H1 (cell line): Measurements from ENCODE around the gene RNU6-8. TPM values are rescaled to one million over a fixed set of nuclear protein-coding genes. Genes with fewer than 3 reads are reported as not detected.

Experiments
- CTCF ChIA-PET: fragments of 300-600 bp; sonication (Branson Sonifier 250); formaldehyde crosslinking; loops from one replicate; lab custom pipeline; 2021; ENCODE audit not compliant: partially characterized antibody; lab: Charles Lee
- POLR2A ChIA-PET: fragments of 300-600 bp; sonication (Branson Sonifier 250); formaldehyde crosslinking; loops from one replicate; lab custom pipeline; 2021; ENCODE audit warnings: inconsistent platforms; ENCODE audit not compliant: partially characterized antibody; lab: Charles Lee
- DNase-seq, 2 experiments: peaks; one replicate each; pipeline versions ENCODE4 v3.0.0 to v3.0.0-alpha.2; 2010 to 2022; ENCODE audit warnings: low spot score in 2 of 2, low read depth in 1 of 2, mixed read lengths in 1 of 2
- FAIRE-seq: peaks from 2 replicates; lab custom pipeline; 2011; peaks lifted over from hg19 to GRCh38; lab: Jason Lieb, UNC
- H2AFZ ChIP-seq: 2 replicates; pipeline ENCODE4 v1.8.1; 2012; ENCODE audit warnings: low read length, inconsistent platforms
- H2AK5ac ChIP-seq: 2 replicates; pipeline ENCODE4 v1.6.1; 2013; ENCODE audit warnings: low read depth, low read length
- H2BK120ac ChIP-seq: replicated peaks from 2 replicates; pipeline ENCODE3; 2013; ENCODE audit warnings: low read depth, low read length, inconsistent platforms
- H2BK12ac ChIP-seq: 2 replicates; pipeline ENCODE4 v1.6.1; 2013; ENCODE audit warnings: low read depth, low read length
- H2BK15ac ChIP-seq: 2 replicates; pipeline ENCODE4 v1.6.1; 2013; ENCODE audit warnings: low read length
- H2BK20ac ChIP-seq: 2 replicates; pipeline ENCODE4 v1.6.1; 2013; ENCODE audit warnings: low read length
- H2BK5ac ChIP-seq: 2 replicates; pipeline ENCODE4 v1.6.1; 2013; ENCODE audit warnings: low read depth, low read length
- H3K14ac ChIP-seq: 2 replicates; pipeline ENCODE4 v1.6.1; 2013; ENCODE audit warnings: inconsistent platforms; ENCODE audit not compliant: insufficient read length
- H3K18ac ChIP-seq: 2 replicates; pipeline ENCODE4 v1.6.1; 2013; ENCODE audit warnings: low read length; ENCODE audit errors: extremely low read depth
- H3K23ac ChIP-seq: 2 replicates; pipeline ENCODE4 v1.6.1; 2013; ENCODE audit warnings: inconsistent platforms; ENCODE audit not compliant: insufficient read length
- H3K23me2 ChIP-seq: 2 replicates; pipeline ENCODE4 v1.6.1; 2013; ENCODE audit warnings: low read depth, low read length
- H3K27ac ChIP-seq: 2 replicates; pipeline ENCODE4 v1.6.1; 2011; ENCODE audit warnings: low read depth, low read length, inconsistent platforms
- H3K27me3 ChIP-seq, 4 experiments: replicated peaks in 1 of 4; 1 replicate in 1 of 4; 2 replicates in 3 of 4; pipeline versions ENCODE4 v1.6.1 to v1.8.1; 2011 to 2013; ENCODE audit warnings: low read length in 3 of 4, mild to moderate bottlenecking in 3 of 4, inconsistent platforms in 2 of 4, mixed read lengths in 2 of 4, moderate library complexity in 1 of 4; ENCODE audit not compliant: control insufficient read depth in 3 of 4, insufficient read depth in 3 of 4; ENCODE audit errors: extremely low read depth in 1 of 4
- H3K36me3 ChIP-seq, 4 experiments: 2 replicates each; pipeline versions ENCODE4 v1.6.1 to v1.8.1; 2011 to 2013; ENCODE audit warnings: mild to moderate bottlenecking in 4 of 4, low read length in 3 of 4, moderate library complexity in 2 of 4, control low read depth in 1 of 4, inconsistent platforms in 1 of 4; ENCODE audit not compliant: insufficient read depth in 4 of 4, control insufficient read depth in 2 of 4
- H3K4ac ChIP-seq: replicated peaks from 2 replicates; pipeline ENCODE3; 2013; ENCODE audit warnings: low read length, low read depth, mixed read lengths, inconsistent platforms; ENCODE audit not compliant: insufficient read length
- H3K4me1 ChIP-seq, 4 experiments: replicated peaks in 1 of 4; 1 replicate in 1 of 4; 2 replicates in 3 of 4; pipeline versions ENCODE4 v1.6.1 to v1.8.1; 2011 to 2013; ENCODE audit warnings: low read length in 3 of 4, inconsistent platforms in 2 of 4, mixed read lengths in 1 of 4; ENCODE audit not compliant: insufficient read depth in 4 of 4, control insufficient read depth in 3 of 4
- H3K4me2 ChIP-seq, 2 experiments: 2 replicates each; pipeline versions ENCODE4 v1.6.1 to v1.8.1; 2011 to 2013; ENCODE audit warnings: low read depth in 2 of 2, low read length in 2 of 2, control low read depth in 1 of 2, inconsistent platforms in 1 of 2, mild to moderate bottlenecking in 1 of 2; ENCODE audit not compliant: insufficient read depth in 1 of 2
- H3K4me3 ChIP-seq, 4 experiments: fragments of 200-600, 300-600 bp in 1 of 4; sonication (generic), shearing (Covaris generic), sonication (Bioruptor Twin) in 1 of 4; 2 replicates each; pipeline versions ENCODE4 v1.5.1 to v1.8.1; 2011 to 2016; ENCODE audit warnings: low read length in 4 of 4, low read depth in 3 of 4, control low read depth in 2 of 4, inconsistent platforms in 2 of 4, mild to moderate bottlenecking in 2 of 4, mixed read lengths in 1 of 4, moderate library complexity in 1 of 4; ENCODE audit not compliant: insufficient read depth in 2 of 4; ENCODE audit errors: extremely low read depth in 1 of 4
- H3K56ac ChIP-seq: replicated peaks from 2 replicates; pipeline ENCODE3; 2013; ENCODE audit warnings: low read depth, mild to moderate bottlenecking, mixed read lengths, low read length, inconsistent platforms; ENCODE audit not compliant: insufficient read length
- H3K79me1 ChIP-seq: 2 replicates; pipeline ENCODE4 v1.6.1; 2013; ENCODE audit warnings: low read depth, low read length, control low read depth
- H3K79me2 ChIP-seq, 2 experiments: 2 replicates each; pipeline versions ENCODE4 v1.6.1 to v1.8.1; 2012 to 2013; ENCODE audit warnings: low read length in 2 of 2, mild to moderate bottlenecking in 2 of 2, inconsistent platforms in 1 of 2; ENCODE audit not compliant: insufficient read depth in 2 of 2, control insufficient read depth in 1 of 2
- H3K9ac ChIP-seq, 4 experiments: replicated peaks in 1 of 4; 1 replicate in 1 of 4; 2 replicates in 3 of 4; pipeline versions ENCODE4 v1.6.1 to v1.8.1; 2011 to 2013; ENCODE audit warnings: low read depth in 3 of 4, low read length in 3 of 4, control low read depth in 2 of 4, mild to moderate bottlenecking in 2 of 4, moderate library complexity in 2 of 4, inconsistent platforms in 1 of 4; ENCODE audit errors: extremely low read depth in 1 of 4
- H3K9me3 ChIP-seq, 2 experiments: 2 replicates each; pipeline versions ENCODE4 v1.6.1 to v1.8.1; 2012 to 2013; ENCODE audit warnings: mild to moderate bottlenecking in 2 of 2, moderate library complexity in 2 of 2, control low read depth in 1 of 2, inconsistent platforms in 1 of 2, low read depth in 1 of 2, low read length in 1 of 2, mixed read lengths in 1 of 2; ENCODE audit not compliant: insufficient read depth in 2 of 2
- H4K20me1 ChIP-seq, 2 experiments: replicated peaks in 1 of 2; 2 replicates each; pipeline versions ENCODE3 to v1.8.1; 2011 to 2013; ENCODE audit warnings: inconsistent platforms in 2 of 2, low read length in 2 of 2, mild to moderate bottlenecking in 1 of 2; ENCODE audit not compliant: insufficient read depth in 2 of 2, control insufficient read depth in 1 of 2
- H4K5ac ChIP-seq: 2 replicates; pipeline ENCODE4 v1.6.1; 2013; ENCODE audit warnings: low read length, low read depth, mixed read lengths, inconsistent platforms; ENCODE audit not compliant: insufficient read length
- H4K8ac ChIP-seq: 2 replicates; pipeline ENCODE4 v1.8.0; 2013; ENCODE audit warnings: mild to moderate bottlenecking, moderate library complexity, low read length, inconsistent platforms; ENCODE audit not compliant: insufficient read depth; ENCODE audit errors: extremely low read depth
- H4K91ac ChIP-seq: replicated peaks from 2 replicates; pipeline ENCODE3; 2013; ENCODE audit warnings: low read length, mixed read lengths, inconsistent platforms; ENCODE audit not compliant: insufficient read length
- CTBP2 ChIP-seq: IDR thresholded peaks from 2 replicates; pipeline ENCODE4 v1.7.0; 2011; ENCODE audit warnings: borderline replicate concordance, mild to moderate bottlenecking, moderate library complexity, mixed read lengths, low read length; ENCODE audit not compliant: insufficient read depth, insufficient read length
- EGR1 ChIP-seq: IDR thresholded peaks from 2 replicates; pipeline ENCODE4 v1.6.1; 2011; ENCODE audit warnings: low read depth, low read length, borderline replicate concordance
- GTF2F1 ChIP-seq: IDR thresholded peaks from 2 replicates; pipeline ENCODE4 v1.6.1; 2012; ENCODE audit warnings: low read depth, low read length, improper control_type of control experiment, borderline replicate concordance
- POU5F1 ChIP-seq: IDR thresholded peaks from 2 replicates; pipeline ENCODE4 v1.6.1; 2011; ENCODE audit warnings: low read depth, mild to moderate bottlenecking, low read length, moderate library complexity
- TCF12 ChIP-seq: IDR thresholded peaks from 2 replicates; pipeline ENCODE4 v1.6.1; 2011; ENCODE audit warnings: low read depth, mild to moderate bottlenecking, low read length
- WGBS, 2 experiments: shearing (Covaris generic) in 1 of 2; methylation state at CpG; one replicate each; pipeline versions ENCODE4 v1.1.6 to v1.1.7; 2013 to 2015; ENCODE audit warnings: low lambda C conversion rate in 2 of 2, mixed read lengths in 2 of 2, inconsistent platforms in 1 of 2, low coverage in 1 of 2, missing lambda C conversion rate in 1 of 2; ENCODE audit not compliant: insufficient replicate concordance in 2 of 2, insufficient coverage in 1 of 2, insufficient read length in 1 of 2; ENCODE audit errors: extremely low coverage in 1 of 2, missing lambda C conversion rate in 1 of 2; 5-methylcytosine and 5-hydroxymethylcytosine counted together
- polyA plus RNA-seq, 7 experiments: library from polyadenylated mRNA; depleted of rRNA in 3 of 7; stranded (reverse) in 5 of 7; unstranded in 2 of 7; fragments of >200 nt in 5 of 7; fragments of 200-250 nt in 2 of 7; gene quantifications; 1 replicate in 5 of 7; 2 replicates in 1 of 7; 4 replicates in 1 of 7; pipeline versions ENCODE4 v1.2.1 to v1.2.3, GENCODE V29; 2011 to 2013; ENCODE audit warnings: missing spikeins in 2 of 7, mixed read lengths in 2 of 7
- total RNA-seq: library from RNA; stranded (reverse); fragmentation: NEBNext Ultra II Directional; extraction: Animal tissue kit (Norgen Biotek cat#: 25700); gene quantifications from 2 replicates; pipeline ENCODE4 v1.2.1, GENCODE V29; 2021
- TF ChIP-seq, protein P1 (sequence below): IDR thresholded peaks from 2 replicates; pipeline ENCODE4 v1.6.1; 2012; ENCODE audit warnings: inconsistent platforms
- TF ChIP-seq, protein P2 (sequence below): IDR thresholded peaks from 2 replicates; pipeline ENCODE4 v1.6.1; 2012; ENCODE audit warnings: low read length, inconsistent platforms

RNU6-8 gene
- total and polyA plus RNA-seq, 2 of the 8 experiments (the other 6 are each of a cell fraction or from before 2014, with no cell fraction given) = not detected

DNA sequence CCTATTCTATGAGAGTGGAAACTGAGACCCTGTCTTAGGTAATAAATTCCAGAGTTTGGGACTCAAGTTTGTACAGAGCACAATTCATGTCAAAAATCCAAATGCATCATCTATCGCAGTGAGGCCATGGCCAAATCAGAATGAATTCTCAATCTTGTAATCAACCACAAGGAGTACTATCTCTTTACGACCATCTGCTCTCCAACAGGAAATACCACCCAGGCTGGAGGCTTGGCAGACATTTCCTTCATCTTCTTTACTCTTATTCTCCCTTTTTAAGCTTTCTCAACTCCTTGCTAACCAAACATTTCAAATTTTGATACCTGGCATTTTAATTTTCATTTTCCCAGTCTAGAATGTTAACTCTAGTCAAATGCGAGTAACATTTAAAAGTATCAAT, 33.9 kb downstream of the RNU6-8 start:
- no peaks in the 10 kb centered on the region for H3K27me3 ChIP-seq
- FAIRE-seq = no peak

More for the DNA sequence above, 33.9 kb downstream of the RNU6-8 start:
- Histone ChIP-seq H2AFZ (no peak overlapping the region), H4K20me1 (no peaks in the 10 kb centered on the region), H3K56ac (no peak overlapping the region), H3K4me3 (no peak overlapping the region), H3K79me2 (no peaks in the 10 kb centered on the region), H3K14ac (no peak overlapping the region), H3K9me3 (no peaks in the 10 kb centered on the region), H3K4ac (no peak overlapping the region), H2AK5ac (no peak overlapping the region), H3K18ac (no peak overlapping the region), H3K23ac (no peak overlapping the region), H2BK15ac (no peak overlapping the region), H3K23me2 (no peaks in the 10 kb centered on the region), H3K79me1 (no peaks in the 10 kb centered on the region), H3K27ac (no peak overlapping the region), H3K4me1 (no peaks in the 10 kb centered on the region; a peak in 1 of 7 replicates), H3K4me2 (no peak overlapping the region), H4K8ac (no peak overlapping the region), H4K91ac (no peak overlapping the region), H2BK12ac (no peak overlapping the region), H3K36me3 (no peaks in the 10 kb centered on the region), H2BK120ac (no peak overlapping the region), H3K9ac (no peak overlapping the region), H2BK5ac (no peak overlapping the region), H4K5ac (no peak overlapping the region), H2BK20ac (no peak overlapping the region)
- CTCF ChIA-PET = no interaction called here
- POLR2A ChIA-PET = interaction anchor here (1.1 kb wide), 1 partner anchor 93 kb away, joined by 3 read pairs; the partner anchor contains the start of gene ARHGAP5
- TF ChIP-seq, protein P1, sequence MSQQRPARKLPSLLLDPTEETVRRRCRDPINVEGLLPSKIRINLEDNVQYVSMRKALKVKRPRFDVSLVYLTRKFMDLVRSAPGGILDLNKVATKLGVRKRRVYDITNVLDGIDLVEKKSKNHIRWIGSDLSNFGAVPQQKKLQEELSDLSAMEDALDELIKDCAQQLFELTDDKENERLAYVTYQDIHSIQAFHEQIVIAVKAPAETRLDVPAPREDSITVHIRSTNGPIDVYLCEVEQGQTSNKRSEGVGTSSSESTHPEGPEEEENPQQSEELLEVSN = no peak
- TF ChIP-seq GTF2F1 = no peak
- TF ChIP-seq, protein P2, sequence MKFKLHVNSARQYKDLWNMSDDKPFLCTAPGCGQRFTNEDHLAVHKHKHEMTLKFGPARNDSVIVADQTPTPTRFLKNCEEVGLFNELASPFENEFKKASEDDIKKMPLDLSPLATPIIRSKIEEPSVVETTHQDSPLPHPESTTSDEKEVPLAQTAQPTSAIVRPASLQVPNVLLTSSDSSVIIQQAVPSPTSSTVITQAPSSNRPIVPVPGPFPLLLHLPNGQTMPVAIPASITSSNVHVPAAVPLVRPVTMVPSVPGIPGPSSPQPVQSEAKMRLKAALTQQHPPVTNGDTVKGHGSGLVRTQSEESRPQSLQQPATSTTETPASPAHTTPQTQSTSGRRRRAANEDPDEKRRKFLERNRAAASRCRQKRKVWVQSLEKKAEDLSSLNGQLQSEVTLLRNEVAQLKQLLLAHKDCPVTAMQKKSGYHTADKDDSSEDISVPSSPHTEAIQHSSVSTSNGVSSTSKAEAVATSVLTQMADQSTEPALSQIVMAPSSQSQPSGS = no peak
- TF ChIP-seq CTBP2 = no peak
- TF ChIP-seq EGR1 = no peak
- TF ChIP-seq POU5F1 = no peak
- no peak for TF ChIP-seq TCF12
- 94% methylated on average over 3 of the region's 3 CpGs; no CpG with 5 or more reads in 1 of the 2 experiments for WGBS, 2 experiments
- no peak for DNase-seq
